GM21390 (cell line): ENCODE data around the gene GRB14.

Experiments
- ATAC-seq: cut with Tn5 transposase; IDR thresholded peaks from one replicate; pipeline ENCODE4 v1.9.1; 2021; ENCODE audit not compliant: unreplicated experiment

GRB14 gene

DNA sequence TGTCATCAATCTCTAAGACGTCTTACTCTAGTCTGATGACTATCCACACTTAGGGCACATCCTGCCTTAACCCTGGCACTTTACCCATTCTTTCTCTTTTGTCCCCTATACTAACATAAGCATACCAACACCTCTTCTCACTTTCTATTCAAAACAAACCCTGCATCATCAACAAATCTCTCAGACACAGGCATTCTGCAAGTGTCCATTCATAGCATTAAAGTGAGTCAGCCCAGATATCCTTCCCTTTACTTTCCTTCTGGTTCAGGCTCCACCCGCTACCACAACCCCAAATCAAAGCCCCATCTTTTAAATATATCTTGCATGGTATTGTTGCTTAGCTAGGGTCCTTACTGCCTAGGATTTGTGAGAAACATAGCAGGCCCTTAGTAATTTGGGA lies 3.8 kb downstream of the GRB14 start:
- ATAC-seq, result no peak

GRCh38 chr2:164613321-164613982 lies 7.8 kb downstream of the GRB14 start:
- ATAC-seq, result no peak

- no peak for ATAC-seq
These were observed 11.5 kb downstream of the GRB14 start for GRCh38 chr2:164609790-164610189.

DNA sequence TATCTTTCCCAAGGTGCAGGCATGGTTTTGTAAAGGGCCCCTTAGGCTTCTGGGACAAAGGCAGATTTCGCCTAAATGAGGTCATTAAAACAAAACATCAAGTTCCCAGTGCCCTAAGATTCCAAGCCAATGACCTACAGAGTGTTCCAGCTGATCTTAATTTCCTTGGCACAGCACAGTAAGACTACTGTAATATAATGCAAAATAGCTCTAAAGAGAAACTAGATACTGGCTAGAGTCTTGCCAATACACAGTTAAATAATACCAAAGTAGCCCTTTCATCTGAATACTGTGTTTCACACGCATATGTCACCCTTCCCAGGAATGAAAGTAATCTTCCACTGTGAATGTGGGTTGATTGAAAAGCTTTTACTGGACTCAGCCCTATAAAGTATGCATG lies 14.7 kb downstream of the GRB14 start:
- ATAC-seq, result no peak

DNA sequence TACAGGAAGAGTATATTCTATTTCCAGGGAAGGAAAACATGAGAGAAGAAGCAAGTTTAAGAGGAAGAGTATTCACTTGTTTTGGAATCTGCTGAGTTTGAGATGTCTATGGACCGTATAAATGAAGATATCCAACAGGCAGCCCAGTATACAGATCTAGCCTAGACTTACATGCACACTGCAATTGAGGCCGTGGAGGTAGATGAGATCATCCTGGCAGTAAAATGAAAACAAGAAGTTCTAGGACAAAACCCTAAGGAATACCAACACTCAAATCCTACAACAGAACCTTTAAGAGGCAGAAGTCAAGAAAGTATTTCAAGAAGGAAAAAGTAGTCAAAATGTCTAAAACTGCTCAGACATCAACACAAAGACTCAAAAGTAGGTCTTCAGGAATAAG lies 16.0 kb downstream of the GRB14 start:
- ATAC-seq, result no peak

GRCh38 chr2:164600763-164601162 lies 20.5 kb downstream of the GRB14 start:
- ATAC-seq, result no peak

- ATAC-seq, result peak; percentile 97
These were observed 21.2 kb downstream of the GRB14 start for GRCh38 chr2:164599954-164600589.

DNA sequence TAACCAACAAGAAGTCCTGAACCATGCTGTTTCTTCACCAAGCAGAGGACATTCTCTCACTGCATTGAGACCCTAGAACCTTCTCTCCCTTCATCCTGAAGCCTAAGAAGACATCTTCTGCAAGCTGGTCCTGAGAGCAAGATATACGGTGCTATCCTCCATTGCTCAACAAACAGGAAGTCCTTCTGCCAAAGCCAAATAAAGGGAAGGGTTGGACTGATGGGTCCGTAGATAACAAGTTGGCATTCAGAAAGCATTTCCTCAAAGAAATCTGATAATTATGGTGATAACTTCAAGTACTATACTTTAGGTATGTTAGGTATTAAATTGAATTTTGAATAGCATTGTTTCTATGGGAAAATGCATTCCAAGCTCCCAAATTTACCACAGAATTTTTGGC lies 23.3 kb downstream of the GRB14 start:
- no peak for ATAC-seq

DNA sequence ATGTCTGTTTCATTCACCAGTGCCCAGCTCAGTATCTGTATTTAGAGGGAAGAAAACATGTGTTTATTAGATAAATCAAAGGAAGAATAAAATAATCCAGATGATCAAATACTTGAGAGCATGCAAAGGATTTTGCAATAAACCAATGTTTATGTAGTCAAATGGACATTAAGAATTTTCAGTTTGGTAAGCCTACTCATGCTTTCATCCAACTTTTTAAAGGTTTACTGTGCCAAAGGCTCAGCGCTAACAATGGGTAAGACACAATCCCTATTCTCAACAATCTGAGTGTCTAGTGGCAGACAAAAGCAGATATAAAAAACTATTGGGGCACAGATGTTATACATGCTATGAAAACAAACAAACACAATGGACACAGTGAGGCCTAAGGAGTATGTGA lies 26.3 kb downstream of the GRB14 start:
- ATAC-seq, result no peak

DNA sequence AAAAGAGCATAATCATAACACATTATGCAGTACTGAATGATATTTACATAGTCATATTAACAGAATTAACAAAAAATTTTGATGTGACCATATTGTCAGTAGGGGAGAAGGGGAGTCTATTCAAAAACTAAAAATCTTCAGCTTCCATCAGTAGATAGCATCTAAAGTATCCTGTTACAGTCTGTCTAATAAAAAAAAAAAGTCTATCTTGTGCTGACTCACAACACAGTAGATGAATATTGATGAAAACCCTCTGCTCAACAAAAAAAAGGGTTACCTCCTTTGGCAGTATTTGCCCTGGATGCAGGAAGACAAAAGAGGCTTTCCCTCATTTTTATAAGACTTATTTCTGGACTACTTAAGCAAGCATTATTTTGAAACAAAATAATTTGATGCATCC lies 27.3 kb downstream of the GRB14 start:
- ATAC-seq, result no peak

DNA sequence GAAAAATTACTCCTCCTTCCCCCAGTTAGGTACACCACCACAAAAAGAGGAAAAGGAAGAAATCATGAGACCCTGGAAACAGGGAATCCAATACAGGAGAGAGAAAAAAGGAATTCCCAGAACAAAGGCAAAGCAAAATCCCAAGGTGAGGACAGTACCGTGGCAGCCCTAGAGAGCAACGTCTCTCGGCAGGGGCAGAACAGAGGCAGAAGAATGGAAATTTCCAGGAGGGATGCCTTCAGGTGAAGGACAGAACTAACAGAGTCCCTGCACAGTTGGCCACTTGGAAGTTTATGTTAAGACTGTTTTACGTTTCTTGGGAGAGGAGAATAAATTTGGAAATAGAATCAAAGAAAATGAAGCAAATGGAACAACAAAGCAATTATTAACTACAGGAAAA lies 27.7 kb downstream of the GRB14 start:
- ATAC-seq, result no peak

GRCh38 chr2:164589522-164589921 lies 31.8 kb downstream of the GRB14 start:
- ATAC-seq, result no peak

DNA sequence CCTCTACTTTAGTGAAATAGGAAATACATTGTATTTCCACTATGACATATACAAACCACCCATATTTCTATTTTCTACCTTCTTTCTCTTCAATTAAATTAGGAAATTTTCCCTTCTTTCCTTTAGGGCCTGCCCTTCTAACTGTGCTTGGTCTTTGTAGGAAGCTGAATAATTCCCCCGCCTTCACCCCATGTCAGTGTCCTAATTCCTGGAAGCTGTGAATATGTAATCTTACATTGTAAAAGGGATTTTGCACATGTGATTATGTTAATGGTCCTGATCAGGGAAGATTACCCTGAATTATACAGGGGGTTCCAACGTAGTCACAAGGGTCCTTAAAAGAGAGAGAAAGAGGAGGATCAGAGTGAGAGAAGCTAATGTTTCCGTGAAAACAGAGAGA lies 40.2 kb downstream of the GRB14 start:
- ATAC-seq, result no peak

DNA sequence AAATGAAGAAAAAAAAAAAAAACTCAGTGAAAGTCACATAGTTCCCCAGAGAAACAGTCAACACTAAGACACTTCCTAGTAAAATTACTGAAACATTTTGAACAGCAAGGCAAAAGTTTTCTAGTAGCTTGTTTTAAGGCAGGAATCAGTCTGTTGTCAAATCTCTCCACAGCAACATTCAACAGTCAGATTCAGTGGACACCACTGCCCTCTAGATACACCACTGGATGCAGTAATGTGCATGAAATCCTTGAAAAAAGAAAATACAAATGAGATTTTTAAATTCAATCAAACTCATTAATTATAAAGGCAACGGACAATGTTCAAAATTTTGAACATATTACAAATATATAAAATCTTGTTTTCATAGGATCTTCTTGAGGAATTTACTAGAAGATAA lies 46.4 kb downstream of the GRB14 start:
- no peak for ATAC-seq

GRCh38 chr2:164570475-164570874 lies 50.8 kb downstream of the GRB14 start:
- no peak for ATAC-seq

DNA sequence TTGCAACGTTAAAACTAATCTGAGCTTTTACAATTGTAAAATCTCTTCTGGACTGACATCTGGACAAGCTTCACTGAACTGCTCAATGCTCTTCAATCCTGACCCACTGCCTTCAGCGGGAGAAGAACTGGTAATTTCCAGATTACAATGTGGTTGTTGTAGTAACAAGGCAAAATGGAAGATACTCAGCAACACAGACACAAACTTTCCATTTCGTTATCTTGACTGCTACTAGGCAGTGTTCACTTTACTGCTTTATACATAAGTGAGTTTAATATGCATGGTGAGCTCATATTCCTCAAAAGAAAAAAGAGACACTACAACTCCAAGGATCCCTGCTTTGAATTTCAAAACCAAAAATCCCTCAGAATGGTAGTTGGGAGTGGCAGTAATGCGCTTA lies 51.9 kb downstream of the GRB14 start:
- no peak for ATAC-seq

- no peak for ATAC-seq
These were observed 53.0 kb downstream of the GRB14 start for GRCh38 chr2:164568317-164568716.

GRCh38 chr2:164567335-164567989 lies 53.8 kb downstream of the GRB14 start:
- ATAC-seq, result no peak

DNA sequence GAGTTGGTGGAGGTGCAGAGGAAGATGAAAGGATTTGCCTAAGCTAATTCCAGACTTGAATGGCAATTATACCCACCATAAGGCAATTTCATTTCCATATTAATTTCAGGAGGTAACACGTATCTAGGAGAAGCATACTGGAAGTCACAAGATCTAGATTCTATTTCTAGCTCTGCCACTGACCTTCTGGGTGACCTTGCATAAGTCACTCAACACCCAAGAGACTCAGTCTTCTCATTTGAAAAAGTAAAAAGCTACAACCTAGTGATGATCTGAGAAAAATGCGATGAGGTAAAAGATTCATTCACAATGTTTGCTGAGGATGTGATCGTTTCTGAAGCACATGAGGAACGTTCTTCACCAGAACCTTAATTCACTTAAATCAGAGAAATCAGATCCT lies 55.9 kb downstream of the GRB14 start:
- no peak for ATAC-seq

- no peak for ATAC-seq
These were observed 58.6 kb downstream of the GRB14 start for GRCh38 chr2:164562666-164563065.

GRCh38 chr2:164561991-164562390 lies 59.3 kb downstream of the GRB14 start:
- no peak for ATAC-seq

GRCh38 chr2:164561416-164561815 lies 59.9 kb downstream of the GRB14 start:
- ATAC-seq, result no peak

DNA sequence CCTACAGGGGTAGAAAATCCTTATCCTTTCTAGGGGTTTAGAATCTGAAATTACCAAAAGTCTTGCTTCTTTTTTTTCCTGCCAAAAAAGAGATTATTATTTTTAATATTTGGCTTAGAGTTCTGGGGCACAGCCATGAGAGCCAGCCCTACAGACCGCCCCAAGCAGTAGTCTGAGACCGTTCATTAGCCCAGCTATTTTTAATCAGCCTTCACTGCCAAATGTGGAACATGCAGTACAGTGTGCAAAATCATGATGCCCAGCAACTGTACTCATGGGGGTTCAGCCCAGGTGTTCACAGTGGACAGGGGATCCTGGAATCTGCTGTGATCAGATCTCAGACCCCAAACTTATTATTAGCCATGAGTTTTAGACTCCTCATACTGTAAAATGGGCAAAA lies 60.4 kb downstream of the GRB14 start:
- ATAC-seq, result no peak
